Activated CD8-positive, alpha-beta T cell treated with anti-CD3 and anti-CD28 coated beads for 36 hours (primary cell): Measurements from ENCODE around the gene STIMATE. TPM values are rescaled to one million over a fixed set of nuclear protein-coding genes. Genes with fewer than 3 reads are reported as not detected.

ENCODE experiments used
- ATAC-seq: fragments of 200-7000 bp; cut with Tn5 transposase; one replicate; pipeline ENCODE4 v1.10.0; 2021; ENCODE audit warnings: mild to moderate bottlenecking, moderate library complexity
- CTCF ChIA-PET: fragments of 350-600 bp; sonication (Branson Sonifier 250); formaldehyde crosslinking; loops from one replicate; lab custom pipeline; 2021; ENCODE audit warnings: antibody characterized with exemption; lab: Charles Lee
- POLR2A ChIA-PET: fragments of 350-600 bp; sonication (Branson Sonifier 250); formaldehyde crosslinking; loops from one replicate; lab custom pipeline; 2021; ENCODE audit warnings: antibody characterized with exemption; lab: Charles Lee
- DNase-seq: peaks from one replicate; pipeline ENCODE4 v3.0.0-alpha.2; 2020
- H3K27ac Mint-ChIP-seq: one replicate; pipeline ENCODE4 v1.8.0; 2021; ENCODE audit warnings: mild to moderate bottlenecking, mixed read lengths
- H3K27me3 Mint-ChIP-seq: one replicate; pipeline ENCODE4 v1.8.0; 2021; ENCODE audit warnings: mixed read lengths
- H3K36me3 Mint-ChIP-seq: one replicate; pipeline ENCODE4 v1.8.0; 2021; ENCODE audit warnings: low read depth, mixed read lengths
- H3K4me1 Mint-ChIP-seq: one replicate; pipeline ENCODE4 v1.8.0; 2021; ENCODE audit warnings: low read depth, mixed read lengths
- H3K4me3 Mint-ChIP-seq: one replicate; pipeline ENCODE4 v1.8.0; 2021; ENCODE audit warnings: mild to moderate bottlenecking, moderate library complexity, mixed read lengths
- H3K9me3 Mint-ChIP-seq: one replicate; pipeline ENCODE4 v1.8.0; 2021; ENCODE audit warnings: mixed read lengths
- CTCF ChIP-seq: fragments of 200-600 bp; IDR thresholded peaks from one replicate; pipeline ENCODE4 v1.8.0; 2022; ENCODE audit warnings: antibody characterized with exemption, mild to moderate bottlenecking
- intact Hi-C: fragments of 100-400 bp; cut with micrococcal nuclease; formaldehyde crosslinking; loops from one replicate; pipeline ENCODE4 v1.10.0; 2022
- total RNA-seq, 2 experiments: library from RNA; stranded (reverse); gene quantifications; one replicate each; pipeline ENCODE4 v1.2.3, GENCODE V29; 2021

STIMATE gene
- total RNA-seq, 2 experiments from 2014 or later, result 17.3 to 18.3 TPM

- intact Hi-C loops, result loop anchor here (10.0 kb wide), 1 partner anchor 143 kb away; no protein-coding TSS in a partner anchor
- no peak for ATAC-seq
- Mint-ChIP-seq H3K27ac (no peak overlapping the region), H3K4me1 (peaks cover 6% of the 10 kb centered on the region), H3K27me3 (no peaks in the 10 kb centered on the region), H3K9me3 (no peaks in the 10 kb centered on the region), H3K4me3 (no peak overlapping the region), H3K36me3 (peaks cover 19% of the 10 kb centered on the region)
- ChIA-PET POLR2A (no interaction called here), CTCF (interaction anchor here (1.0 to 1.7 kb wide), 7 partner anchors 9 to 87 kb away, joined by 3 to 5 read pairs (median 3); no protein-coding TSS in a partner anchor)
- TF ChIP-seq CTCF, result no peak
- DNase-seq, result no peak
Measured at GRCh38 chr3:52931328-52931727, 34.0 kb upstream of the STIMATE start.

DNA sequence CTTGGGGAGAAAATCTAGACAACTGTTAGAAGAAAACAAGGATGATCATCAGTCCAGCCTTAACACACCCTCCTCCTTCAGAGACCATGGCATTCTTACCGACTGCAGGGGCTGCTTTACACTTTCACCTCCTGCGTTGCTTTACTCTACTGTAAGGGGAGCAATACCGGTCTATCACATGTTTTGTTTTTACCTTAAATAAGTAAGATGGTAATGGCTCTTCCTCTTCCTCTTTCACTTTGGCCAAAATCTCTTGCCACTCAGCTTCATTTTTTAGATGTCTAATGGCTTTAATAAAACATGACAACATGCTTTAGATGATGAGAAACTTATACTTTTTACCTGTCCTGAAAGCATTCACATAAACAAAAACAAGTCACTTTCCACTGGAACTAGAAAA, 33.4 kb upstream of the STIMATE start:
- CTCF ChIA-PET, result interaction anchor here (1.0 to 1.7 kb wide), 4 partner anchors 8 to 86 kb away, joined by 3 to 5 read pairs (median 4); no protein-coding TSS in a partner anchor
- no peak for DNase-seq
- Mint-ChIP-seq H3K4me1 (peaks cover 9% of the 10 kb centered on the region), H3K9me3 (no peaks in the 10 kb centered on the region), H3K4me3 (no peak overlapping the region), H3K27me3 (no peaks in the 10 kb centered on the region), H3K36me3 (peaks cover 19% of the 10 kb centered on the region), H3K27ac (no peak overlapping the region)
- intact Hi-C loops, result loop anchor here (10.0 kb wide), 1 partner anchor 144 kb away; no protein-coding TSS in a partner anchor
- no peak for TF ChIP-seq CTCF
- POLR2A ChIA-PET, result no interaction called here
- ATAC-seq, result no peak

DNA sequence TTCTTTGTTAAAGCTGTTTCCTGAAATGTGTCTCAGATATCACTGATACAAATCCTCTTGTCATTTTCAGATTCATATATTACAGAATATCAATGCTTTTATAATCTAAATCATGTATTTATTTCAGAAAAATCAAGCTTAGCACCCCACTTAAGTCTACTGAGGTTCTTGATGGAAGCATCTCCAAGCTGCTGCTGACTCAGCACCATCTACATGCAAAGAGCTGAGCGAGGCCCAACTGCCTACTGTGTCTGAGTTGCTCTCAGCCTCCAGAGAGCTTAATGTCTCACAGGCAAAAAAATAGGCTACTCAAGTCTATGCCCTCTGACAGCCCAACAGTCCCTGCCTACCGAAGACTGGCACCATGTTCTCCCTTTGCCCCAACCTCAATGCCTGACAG, 29.2 kb upstream of the STIMATE start:
- no peak overlapping the region for H3K27ac Mint-ChIP-seq

DNA sequence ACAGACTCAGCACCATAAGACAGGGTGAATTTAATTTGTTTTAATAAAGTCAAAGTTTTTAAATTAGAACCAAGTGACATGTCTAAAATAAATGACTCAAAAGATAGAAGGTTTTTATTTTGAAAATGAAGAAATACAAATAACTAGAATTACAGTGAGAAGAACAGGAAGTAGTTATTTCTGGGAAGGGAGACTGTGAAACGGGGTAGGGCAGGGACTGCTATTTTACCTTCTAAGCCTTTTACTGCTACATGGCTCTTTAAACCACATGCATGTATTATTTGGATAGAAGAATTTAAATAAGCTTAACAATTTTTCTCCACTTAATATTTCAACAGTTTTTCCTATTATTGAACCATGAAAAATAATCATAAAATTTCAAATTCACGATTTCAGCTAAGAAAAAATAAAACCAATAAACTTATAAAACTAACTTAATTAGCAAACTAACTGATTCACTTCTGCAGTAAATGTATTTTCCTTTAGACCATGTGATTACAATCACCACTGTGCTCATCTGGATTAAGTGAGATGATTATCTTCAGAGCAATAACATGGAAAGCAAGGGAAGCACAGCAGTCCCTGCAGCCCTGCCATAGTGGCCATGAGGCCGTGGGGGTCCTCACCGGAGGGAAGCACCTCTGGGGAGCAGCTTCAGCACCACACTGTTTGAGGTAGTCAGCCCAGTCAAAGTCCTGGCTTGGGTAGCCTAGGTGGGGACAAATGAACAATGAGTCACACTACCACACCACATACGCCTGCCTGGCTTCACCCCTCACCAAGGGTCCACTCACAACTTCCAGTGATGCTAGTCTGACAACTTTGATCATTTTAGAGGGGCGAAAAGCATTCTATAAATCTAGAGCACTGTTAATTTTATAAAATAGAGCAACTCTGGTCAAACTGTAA, 28.3 kb upstream of the STIMATE start:
- DNase-seq (peak; percentile 8), ATAC-seq (peak; percentile 62)
- H3K36me3 Mint-ChIP-seq, result peaks cover 25% of the 10 kb centered on the region
- POLR2A ChIA-PET, result interaction anchor here (1.2 kb wide), 1 partner anchor 34 kb away, joined by 3 read pairs; no protein-coding TSS in a partner anchor
- intact Hi-C loops, result no loop called here
- H3K4me3 Mint-ChIP-seq, result no peak overlapping the region
- H3K9me3 Mint-ChIP-seq, result no peaks in the 10 kb centered on the region
- TF ChIP-seq CTCF, result no peak
- H3K27ac Mint-ChIP-seq, result no peak overlapping the region
- no peaks in the 10 kb centered on the region for H3K27me3 Mint-ChIP-seq
- H3K4me1 Mint-ChIP-seq, result peaks cover 8% of the 10 kb centered on the region
- CTCF ChIA-PET, result interaction anchor here (2.2 kb wide), 1 partner anchor 75 kb away, joined by 8 read pairs; no protein-coding TSS in a partner anchor

More for the DNA sequence above, 29.2 kb upstream of the STIMATE start:
- ChIA-PET CTCF (interaction anchor here (2.2 kb wide), 1 partner anchor 76 kb away, joined by 8 read pairs; no protein-coding TSS in a partner anchor), POLR2A (interaction anchor here (0.7 to 1.2 kb wide), 3 partner anchors 9 to 137 kb away, joined by 3 read pairs; no protein-coding TSS in a partner anchor)
- ATAC-seq, result no peak
- Mint-ChIP-seq H3K36me3 (peaks cover 28% of the 10 kb centered on the region), H3K27me3 (no peaks in the 10 kb centered on the region), H3K4me1 (peaks cover 8% of the 10 kb centered on the region), H3K4me3 (no peak overlapping the region), H3K9me3 (no peaks in the 10 kb centered on the region)
- no peak for TF ChIP-seq CTCF
- intact Hi-C loops, result no loop called here
- DNase-seq, result no peak
